K562 (cell line): Measurements from ENCODE around the gene MIX23. TPM values are rescaled to one million over a fixed set of nuclear protein-coding genes. Genes with fewer than 3 reads are reported as not detected.

Experiments used
- BRF2 ChIP-seq: IDR thresholded peaks from 3 replicates; pipeline ENCODE4 v1.6.1; 2011; ENCODE audit warnings: borderline replicate concordance, mild to moderate bottlenecking; ENCODE audit not compliant: insufficient read length, insufficient read depth
- CSDE1 ChIP-seq, 2 experiments: fragments of 450-650 bp; IDR thresholded peaks; 2 replicates each; pipeline ENCODE4 v1.6.1; 2016; ENCODE audit warnings: mild to moderate bottlenecking in 1 of 2
- CXXC5 ChIP-seq: fragments of 250-450 bp; sonication (Bioruptor Pico); IDR thresholded peaks from 2 replicates; pipeline ENCODE4 v1.8.0; 2022; ENCODE audit warnings: inconsistent platforms, mild to moderate bottlenecking, moderate library complexity
- GTF2F1 ChIP-seq: IDR thresholded peaks from 2 replicates; pipeline ENCODE4 v1.6.1; 2011; ENCODE audit warnings: low read depth, low read length, improper control_type of control experiment
- RBM22 ChIP-seq: fragments of 200-400 bp; formaldehyde crosslinking; IDR thresholded peaks from 2 replicates; pipeline ENCODE4 v1.6.1; 2018; ENCODE audit warnings: low read length, low read depth; ENCODE audit not compliant: poor library complexity, severe bottlenecking
- RFX7 ChIP-seq: fragments of 250-450 bp; sonication (Bioruptor Pico); IDR thresholded peaks from 2 replicates; pipeline ENCODE4 v1.5.1; 2021; ENCODE audit warnings: mild to moderate bottlenecking
- ZBTB1 ChIP-seq: sonication (generic); formaldehyde crosslinking; IDR thresholded peaks from 2 replicates; pipeline ENCODE4 v1.8.1; 2023; ENCODE audit warnings: missing genetic modification reagents, low read depth, mild to moderate bottlenecking, borderline replicate concordance
- polyA plus RNA-seq, 8 experiments: library from polyadenylated mRNA; depleted of rRNA in 4 of 8; stranded (reverse) in 5 of 8; unstranded in 3 of 8; fragments of >200 nt; fragmentation: Nextera tagmentation in 2 of 8; fragmentation: Illumina TruSeq in 1 of 8; extraction: Ambion mirVana in 2 of 8; extraction: Trizol in 1 of 8; gene quantifications; 2 replicates each; pipeline versions ENCODE4 v1.2.1 to v1.2.3, GENCODE V29; 2011 to 2014; ENCODE audit warnings: inconsistent platforms in 1 of 8, missing spikeins in 1 of 8
- total RNA-seq, 7 experiments: library from RNA; depleted of rRNA in 6 of 7; stranded (reverse); fragments of >200 nt in 6 of 7; fragmentation: Illumina TruSeq in 2 of 7; extraction: Trizol in 2 of 7; gene quantifications; 2 replicates each; pipeline versions ENCODE4 v1.2.1 to v1.2.3, GENCODE V29; 2011 to 2021; ENCODE audit warnings: low replicate concordance in 1 of 7
- TF ChIP-seq, protein P1 (sequence below): fragments of 450-650 bp; IDR thresholded peaks from 2 replicates; pipeline ENCODE4 v1.6.1; 2016; ENCODE audit warnings: mild to moderate bottlenecking, moderate library complexity
- TF ChIP-seq, protein P2 (sequence below): fragments of 450-650 bp; formaldehyde crosslinking; IDR thresholded peaks from 2 replicates; pipeline ENCODE4 v1.4.0; 2020; ENCODE audit warnings: mild to moderate bottlenecking, mixed read lengths

Gene MIX23
- total and polyA plus RNA-seq, 9 of the 15 experiments (the other 6 are each of a cell fraction or from before 2014, with no cell fraction given): 45.5 to 185 (median 106) TPM

GRCh38 chr3:122383771-122384697 is 1.0 kb upstream of the MIX23 start, which contains the start of gene FAM162A (continued):
- TF ChIP-seq, protein P1, sequence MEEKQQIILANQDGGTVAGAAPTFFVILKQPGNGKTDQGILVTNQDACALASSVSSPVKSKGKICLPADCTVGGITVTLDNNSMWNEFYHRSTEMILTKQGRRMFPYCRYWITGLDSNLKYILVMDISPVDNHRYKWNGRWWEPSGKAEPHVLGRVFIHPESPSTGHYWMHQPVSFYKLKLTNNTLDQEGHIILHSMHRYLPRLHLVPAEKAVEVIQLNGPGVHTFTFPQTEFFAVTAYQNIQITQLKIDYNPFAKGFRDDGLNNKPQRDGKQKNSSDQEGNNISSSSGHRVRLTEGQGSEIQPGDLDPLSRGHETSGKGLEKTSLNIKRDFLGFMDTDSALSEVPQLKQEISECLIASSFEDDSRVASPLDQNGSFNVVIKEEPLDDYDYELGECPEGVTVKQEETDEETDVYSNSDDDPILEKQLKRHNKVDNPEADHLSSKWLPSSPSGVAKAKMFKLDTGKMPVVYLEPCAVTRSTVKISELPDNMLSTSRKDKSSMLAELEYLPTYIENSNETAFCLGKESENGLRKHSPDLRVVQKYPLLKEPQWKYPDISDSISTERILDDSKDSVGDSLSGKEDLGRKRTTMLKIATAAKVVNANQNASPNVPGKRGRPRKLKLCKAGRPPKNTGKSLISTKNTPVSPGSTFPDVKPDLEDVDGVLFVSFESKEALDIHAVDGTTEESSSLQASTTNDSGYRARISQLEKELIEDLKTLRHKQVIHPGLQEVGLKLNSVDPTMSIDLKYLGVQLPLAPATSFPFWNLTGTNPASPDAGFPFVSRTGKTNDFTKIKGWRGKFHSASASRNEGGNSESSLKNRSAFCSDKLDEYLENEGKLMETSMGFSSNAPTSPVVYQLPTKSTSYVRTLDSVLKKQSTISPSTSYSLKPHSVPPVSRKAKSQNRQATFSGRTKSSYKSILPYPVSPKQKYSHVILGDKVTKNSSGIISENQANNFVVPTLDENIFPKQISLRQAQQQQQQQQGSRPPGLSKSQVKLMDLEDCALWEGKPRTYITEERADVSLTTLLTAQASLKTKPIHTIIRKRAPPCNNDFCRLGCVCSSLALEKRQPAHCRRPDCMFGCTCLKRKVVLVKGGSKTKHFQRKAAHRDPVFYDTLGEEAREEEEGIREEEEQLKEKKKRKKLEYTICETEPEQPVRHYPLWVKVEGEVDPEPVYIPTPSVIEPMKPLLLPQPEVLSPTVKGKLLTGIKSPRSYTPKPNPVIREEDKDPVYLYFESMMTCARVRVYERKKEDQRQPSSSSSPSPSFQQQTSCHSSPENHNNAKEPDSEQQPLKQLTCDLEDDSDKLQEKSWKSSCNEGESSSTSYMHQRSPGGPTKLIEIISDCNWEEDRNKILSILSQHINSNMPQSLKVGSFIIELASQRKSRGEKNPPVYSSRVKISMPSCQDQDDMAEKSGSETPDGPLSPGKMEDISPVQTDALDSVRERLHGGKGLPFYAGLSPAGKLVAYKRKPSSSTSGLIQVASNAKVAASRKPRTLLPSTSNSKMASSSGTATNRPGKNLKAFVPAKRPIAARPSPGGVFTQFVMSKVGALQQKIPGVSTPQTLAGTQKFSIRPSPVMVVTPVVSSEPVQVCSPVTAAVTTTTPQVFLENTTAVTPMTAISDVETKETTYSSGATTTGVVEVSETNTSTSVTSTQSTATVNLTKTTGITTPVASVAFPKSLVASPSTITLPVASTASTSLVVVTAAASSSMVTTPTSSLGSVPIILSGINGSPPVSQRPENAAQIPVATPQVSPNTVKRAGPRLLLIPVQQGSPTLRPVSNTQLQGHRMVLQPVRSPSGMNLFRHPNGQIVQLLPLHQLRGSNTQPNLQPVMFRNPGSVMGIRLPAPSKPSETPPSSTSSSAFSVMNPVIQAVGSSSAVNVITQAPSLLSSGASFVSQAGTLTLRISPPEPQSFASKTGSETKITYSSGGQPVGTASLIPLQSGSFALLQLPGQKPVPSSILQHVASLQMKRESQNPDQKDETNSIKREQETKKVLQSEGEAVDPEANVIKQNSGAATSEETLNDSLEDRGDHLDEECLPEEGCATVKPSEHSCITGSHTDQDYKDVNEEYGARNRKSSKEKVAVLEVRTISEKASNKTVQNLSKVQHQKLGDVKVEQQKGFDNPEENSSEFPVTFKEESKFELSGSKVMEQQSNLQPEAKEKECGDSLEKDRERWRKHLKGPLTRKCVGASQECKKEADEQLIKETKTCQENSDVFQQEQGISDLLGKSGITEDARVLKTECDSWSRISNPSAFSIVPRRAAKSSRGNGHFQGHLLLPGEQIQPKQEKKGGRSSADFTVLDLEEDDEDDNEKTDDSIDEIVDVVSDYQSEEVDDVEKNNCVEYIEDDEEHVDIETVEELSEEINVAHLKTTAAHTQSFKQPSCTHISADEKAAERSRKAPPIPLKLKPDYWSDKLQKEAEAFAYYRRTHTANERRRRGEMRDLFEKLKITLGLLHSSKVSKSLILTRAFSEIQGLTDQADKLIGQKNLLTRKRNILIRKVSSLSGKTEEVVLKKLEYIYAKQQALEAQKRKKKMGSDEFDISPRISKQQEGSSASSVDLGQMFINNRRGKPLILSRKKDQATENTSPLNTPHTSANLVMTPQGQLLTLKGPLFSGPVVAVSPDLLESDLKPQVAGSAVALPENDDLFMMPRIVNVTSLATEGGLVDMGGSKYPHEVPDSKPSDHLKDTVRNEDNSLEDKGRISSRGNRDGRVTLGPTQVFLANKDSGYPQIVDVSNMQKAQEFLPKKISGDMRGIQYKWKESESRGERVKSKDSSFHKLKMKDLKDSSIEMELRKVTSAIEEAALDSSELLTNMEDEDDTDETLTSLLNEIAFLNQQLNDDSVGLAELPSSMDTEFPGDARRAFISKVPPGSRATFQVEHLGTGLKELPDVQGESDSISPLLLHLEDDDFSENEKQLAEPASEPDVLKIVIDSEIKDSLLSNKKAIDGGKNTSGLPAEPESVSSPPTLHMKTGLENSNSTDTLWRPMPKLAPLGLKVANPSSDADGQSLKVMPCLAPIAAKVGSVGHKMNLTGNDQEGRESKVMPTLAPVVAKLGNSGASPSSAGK: 0 out of 2 replicates have a peak, but pooled peaks have one; percentile 15
- TF ChIP-seq CXXC5: peak; percentile 95
- no peak for TF ChIP-seq RBM22
- no peak for TF ChIP-seq BRF2
- no peak for TF ChIP-seq CSDE1 (IDR thresholded peaks at IDR 0.05)
- TF ChIP-seq GTF2F1: no peak
- TF ChIP-seq RFX7 (CRISPR knock-in tag): no peak
- no peak for TF ChIP-seq ZBTB1 (CRISPR knock-in tag)
- TF ChIP-seq, protein P2, sequence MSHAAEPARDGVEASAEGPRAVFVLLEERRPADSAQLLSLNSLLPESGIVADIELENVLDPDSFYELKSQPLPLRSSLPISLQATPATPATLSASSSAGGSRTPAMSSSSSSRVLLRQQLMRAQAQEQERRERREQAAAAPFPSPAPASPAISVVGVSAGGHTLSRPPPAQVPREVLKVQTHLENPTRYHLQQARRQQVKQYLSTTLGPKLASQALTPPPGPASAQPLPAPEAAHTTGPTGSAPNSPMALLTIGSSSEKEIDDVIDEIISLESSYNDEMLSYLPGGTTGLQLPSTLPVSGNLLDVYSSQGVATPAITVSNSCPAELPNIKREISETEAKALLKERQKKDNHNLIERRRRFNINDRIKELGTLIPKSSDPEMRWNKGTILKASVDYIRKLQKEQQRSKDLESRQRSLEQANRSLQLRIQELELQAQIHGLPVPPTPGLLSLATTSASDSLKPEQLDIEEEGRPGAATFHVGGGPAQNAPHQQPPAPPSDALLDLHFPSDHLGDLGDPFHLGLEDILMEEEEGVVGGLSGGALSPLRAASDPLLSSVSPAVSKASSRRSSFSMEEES (CRISPR knock-in tag): no peak
